ENCODE data around the gene OPALIN. TPM values are rescaled to one million over a fixed set of nuclear protein-coding genes. Genes with fewer than 3 reads are reported as not detected.
A peak's percentile ranks its signal among the peaks of the same experiment; 100 is the strongest.
"Not testable (repeated sequence)": the region's sequence is repeated elsewhere in the genome, so short reads cannot be mapped to it uniquely, and the experiment has no call there.

The OPALIN gene
- total RNA-seq, 5 donors from 2014 or later (not counting 1 experiment from before 2014, with no cell fraction given), result not detected

- Mint-ChIP-seq H3K4me3 (no peak overlapping the region), H3K9me3 (no peaks in the 10 kb centered on the region), H3K27me3 (peaks cover 9 to 33% of the 10 kb centered on the region in 2 donors), H3K36me3 (no peaks in the 10 kb centered on the region), H3K27ac (no peak overlapping the region), H3K4me1 (peaks cover 0 to 9% (median 0%) of the 10 kb centered on the region in 3 donors)
- CTCF ChIA-PET, result no interaction called here
- POLR2A ChIA-PET, result no interaction called here
- H3K27me3 ChIP-seq (replicated peaks in 1 of 2; ENCODE audit: control insufficient read depth in 2 of 2, extremely low read depth in 1 of 2, insufficient read depth in 2 of 2, low read length in 1 of 2), result peaks cover 0 to 3% of the 10 kb centered on the region in 2 experiments
- no peaks in the 10 kb centered on the region for H3K9me3 ChIP-seq
- DNase-seq, result no peak
- WGBS (ENCODE audit: insufficient coverage), result no CpG with 5 or more reads among the region's 2 CpGs
- H3K27ac ChIP-seq (ENCODE audit: low read length), result no peak overlapping the region
- H3K4me3 ChIP-seq (ENCODE audit: control insufficient read depth in 1 of 2, extremely low read depth in 1 of 2, low read length in 1 of 2), result no peak overlapping the region
- H3K36me3 ChIP-seq (ENCODE audit: control insufficient read depth in 2 of 2, extremely low read depth in 1 of 2, insufficient read depth in 1 of 2, low read length in 1 of 2), result no peaks in the 10 kb centered on the region
- ATAC-seq (replicated peaks in 1 of 4), result no peak
- H3K4me1 ChIP-seq (ENCODE audit: control insufficient read depth in 1 of 2, extremely low read depth in 1 of 2, insufficient read depth in 2 of 2, low read length in 2 of 2), result no peaks in the 10 kb centered on the region
Measured at GRCh38 chr10:96313344-96313743, 45.5 kb downstream of the OPALIN start.

DNA sequence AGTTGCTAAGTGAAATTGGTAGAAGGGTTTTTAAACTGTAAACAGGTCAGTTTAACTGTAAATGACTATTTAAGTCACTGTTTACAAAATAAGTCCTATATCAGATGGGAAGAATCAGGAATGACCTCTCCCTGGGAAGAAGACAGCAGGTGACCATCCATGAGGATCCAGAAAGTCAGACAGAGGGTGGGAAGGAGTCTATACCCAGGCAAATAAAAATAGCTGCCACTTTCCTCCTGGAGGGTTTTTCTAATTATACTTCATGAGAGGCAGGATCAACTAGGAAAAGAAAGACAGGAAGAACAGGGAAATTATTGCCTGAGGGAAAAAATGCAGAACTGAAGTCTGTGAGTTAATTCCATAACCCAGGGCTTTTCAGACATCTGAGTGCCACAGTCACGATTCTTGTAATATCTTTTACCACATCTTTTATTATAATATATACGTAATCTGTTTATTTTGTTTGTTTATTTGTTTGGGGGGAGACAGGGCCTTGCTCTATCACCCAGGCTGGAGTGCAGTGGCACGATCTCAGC, 47.6 kb downstream of the OPALIN start:
- H3K9me3 Mint-ChIP-seq, result no peaks in the 10 kb centered on the region
- no CpG with 5 or more reads among the region's 3 CpGs for WGBS (ENCODE audit: insufficient coverage)
- no peak overlapping the region for H3K4me3 Mint-ChIP-seq
- no peaks in the 10 kb centered on the region for H3K36me3 ChIP-seq (ENCODE audit: control insufficient read depth in 2 of 2, extremely low read depth in 1 of 2, insufficient read depth in 1 of 2, low read length in 1 of 2)
- POLR2A ChIA-PET, result no interaction called here
- no peak for DNase-seq
- no peak overlapping the region for H3K27ac Mint-ChIP-seq
- CTCF ChIA-PET, result no interaction called here
- H3K27me3 ChIP-seq (replicated peaks in 1 of 2; ENCODE audit: control insufficient read depth in 2 of 2, extremely low read depth in 1 of 2, insufficient read depth in 2 of 2, low read length in 1 of 2), result peaks cover 0 to 7% of the 10 kb centered on the region in 2 experiments
- no peaks in the 10 kb centered on the region for H3K36me3 Mint-ChIP-seq
- no peak overlapping the region for H3K27ac ChIP-seq (ENCODE audit: low read length)
- H3K9me3 ChIP-seq, result no peaks in the 10 kb centered on the region
- H3K4me1 ChIP-seq (ENCODE audit: control insufficient read depth in 1 of 2, extremely low read depth in 1 of 2, insufficient read depth in 2 of 2, low read length in 2 of 2), result no peaks in the 10 kb centered on the region
- peaks cover 6 to 35% of the 10 kb centered on the region in 2 donors for H3K27me3 Mint-ChIP-seq
- H3K4me1 Mint-ChIP-seq, result peaks cover 9 to 18% (median 9%) of the 10 kb centered on the region in 3 donors
- H3K4me3 ChIP-seq (ENCODE audit: control insufficient read depth in 1 of 2, extremely low read depth in 1 of 2, low read length in 1 of 2), result no peak overlapping the region
- ATAC-seq (replicated peaks in 1 of 4), result no peak

- Mint-ChIP-seq H3K27me3 (peaks cover 3 to 34% of the 10 kb centered on the region in 2 donors), H3K4me3 (no peak overlapping the region), H3K36me3 (no peaks in the 10 kb centered on the region), H3K4me1 (peaks cover 10 to 17% (median 12%) of the 10 kb centered on the region in 3 donors), H3K27ac (no peak overlapping the region), H3K9me3 (no peaks in the 10 kb centered on the region)
- no peak for ATAC-seq (replicated peaks in 1 of 4)
- Histone ChIP-seq H3K36me3 (ENCODE audit: control insufficient read depth in 2 of 2, extremely low read depth in 1 of 2, insufficient read depth in 1 of 2, low read length in 1 of 2) (no peaks in the 10 kb centered on the region), H3K27ac (ENCODE audit: low read length) (no peak overlapping the region), H3K4me1 (ENCODE audit: control insufficient read depth in 1 of 2, extremely low read depth in 1 of 2, insufficient read depth in 2 of 2, low read length in 2 of 2) (no peaks in the 10 kb centered on the region), H3K9me3 (no peaks in the 10 kb centered on the region), H3K27me3 (replicated peaks in 1 of 2; ENCODE audit: control insufficient read depth in 2 of 2, extremely low read depth in 1 of 2, insufficient read depth in 2 of 2, low read length in 1 of 2) (peaks cover 0 to 7% of the 10 kb centered on the region in 2 experiments), H3K4me3 (ENCODE audit: control insufficient read depth in 1 of 2, extremely low read depth in 1 of 2, low read length in 1 of 2) (no peak overlapping the region)
- 60% methylated on average over 1 of the region's 1 CpG for WGBS (ENCODE audit: insufficient coverage)
- DNase-seq, result no peak
- ChIA-PET CTCF (no interaction called here), POLR2A (interaction anchor here in 1 of 2 donors (0.6 kb wide), 1 partner anchor 47 kb away, joined by 6 read pairs; no protein-coding TSS in a partner anchor)
Measured at GRCh38 chr10:96310321-96310669, 48.5 kb downstream of the OPALIN start.

DNA sequence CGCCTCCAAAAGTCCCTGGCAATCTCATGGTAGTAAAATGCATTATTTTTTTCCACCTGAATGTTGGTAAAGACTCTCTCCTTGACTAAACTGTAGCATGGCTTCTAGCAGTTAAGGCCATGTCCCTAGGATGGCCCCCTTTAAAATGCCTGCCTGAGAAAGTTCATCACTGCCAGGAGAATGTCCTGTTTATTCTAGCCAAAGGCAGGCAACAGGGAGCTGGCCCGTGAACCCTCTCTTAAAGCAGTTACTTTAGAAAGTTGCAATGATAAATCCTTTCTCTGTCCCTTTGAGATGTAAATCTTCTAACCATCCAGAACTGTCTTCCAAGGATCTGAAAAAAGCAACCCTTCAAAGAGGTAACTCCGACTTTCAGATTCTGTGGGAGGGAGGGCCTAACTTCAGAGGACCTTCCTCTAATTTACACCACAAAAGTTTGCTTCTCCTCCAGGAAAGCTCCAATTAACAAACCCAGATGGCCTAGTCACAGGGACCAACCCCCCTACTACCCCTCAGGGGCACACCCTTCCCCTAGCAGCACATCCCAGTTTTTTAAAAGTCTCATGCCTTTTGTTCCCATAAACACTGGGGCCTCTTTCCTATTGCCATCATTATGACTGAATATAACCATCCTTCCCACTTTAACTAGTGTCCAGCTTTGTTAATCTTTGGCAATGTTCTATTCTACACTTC, 49.0 kb downstream of the OPALIN start:
- Histone ChIP-seq H3K27me3 (replicated peaks in 1 of 2; ENCODE audit: control insufficient read depth in 2 of 2, extremely low read depth in 1 of 2, insufficient read depth in 2 of 2, low read length in 1 of 2) (peaks cover 0 to 7% of the 10 kb centered on the region in 2 experiments), H3K27ac (ENCODE audit: low read length) (no peak overlapping the region), H3K4me3 (ENCODE audit: control insufficient read depth in 1 of 2, extremely low read depth in 1 of 2, low read length in 1 of 2) (no peak overlapping the region), H3K4me1 (ENCODE audit: control insufficient read depth in 1 of 2, extremely low read depth in 1 of 2, insufficient read depth in 2 of 2, low read length in 2 of 2) (no peaks in the 10 kb centered on the region), H3K9me3 (no peaks in the 10 kb centered on the region), H3K36me3 (ENCODE audit: control insufficient read depth in 2 of 2, extremely low read depth in 1 of 2, insufficient read depth in 1 of 2, low read length in 1 of 2) (no peaks in the 10 kb centered on the region)
- no peaks in the 10 kb centered on the region for H3K36me3 Mint-ChIP-seq
- H3K4me1 Mint-ChIP-seq, result peaks cover 10 to 15% (median 13%) of the 10 kb centered on the region in 3 donors
- no peak overlapping the region for H3K27ac Mint-ChIP-seq
- ChIA-PET POLR2A (interaction anchor here in 1 of 2 donors (0.6 kb wide), 1 partner anchor 48 kb away, joined by 6 read pairs; no protein-coding TSS in a partner anchor), CTCF (no interaction called here)
- no peak overlapping the region for H3K4me3 Mint-ChIP-seq
- peaks cover 3 to 35% of the 10 kb centered on the region in 2 donors for H3K27me3 Mint-ChIP-seq
- ATAC-seq (replicated peaks in 1 of 4) (no peak), DNase-seq (no peak)
- no CpG with 5 or more reads among the region's 3 CpGs for WGBS (ENCODE audit: insufficient coverage)
- no peaks in the 10 kb centered on the region for H3K9me3 Mint-ChIP-seq

- POLR2A ChIA-PET; DNase-seq; H3K9me3 ChIP-seq; H3K4me1 ChIP-seq (ENCODE audit: control insufficient read depth in 1 of 2, extremely low read depth in 1 of 2, insufficient read depth in 2 of 2, low read length in 2 of 2); H3K36me3 ChIP-seq (ENCODE audit: control insufficient read depth in 2 of 2, extremely low read depth in 1 of 2, insufficient read depth in 1 of 2, low read length in 1 of 2); H3K27ac ChIP-seq (ENCODE audit: low read length); H3K4me3 Mint-ChIP-seq; H3K27ac Mint-ChIP-seq; H3K36me3 Mint-ChIP-seq; H3K9me3 Mint-ChIP-seq; CTCF ChIA-PET; H3K4me3 ChIP-seq (ENCODE audit: control insufficient read depth in 1 of 2, extremely low read depth in 1 of 2, low read length in 1 of 2); ATAC-seq (replicated peaks in 1 of 4): not testable (repeated sequence)
- WGBS (ENCODE audit: insufficient coverage), result 55% methylated on average over 3 of the region's 4 CpGs
- Mint-ChIP-seq H3K4me1 (peaks cover 17 to 24% (median 20%) of the 10 kb centered on the region in 3 donors), H3K27me3 (peaks cover 3 to 40% of the 10 kb centered on the region in 2 donors)
- peaks cover 0 to 13% of the 10 kb centered on the region in 2 experiments for H3K27me3 ChIP-seq (replicated peaks in 1 of 2; ENCODE audit: control insufficient read depth in 2 of 2, extremely low read depth in 1 of 2, insufficient read depth in 2 of 2, low read length in 1 of 2)
Measured at GRCh38 chr10:96308854-96309253, 49.9 kb downstream of the OPALIN start.

GRCh38 chr10:96306516-96306915, 52.3 kb downstream of the OPALIN start:
- POLR2A ChIA-PET, result interaction anchor here in 1 of 2 donors (0.7 kb wide), 1 partner anchor 8 kb away, joined by 5 read pairs; no protein-coding TSS in a partner anchor
- CTCF ChIA-PET, result interaction anchor here in 1 of 2 donors (0.6 kb wide), 1 partner anchor 290 kb away, joined by 3 read pairs; no protein-coding TSS in a partner anchor
- Mint-ChIP-seq H3K4me1 (peaks cover 20 to 36% (median 23%) of the 10 kb centered on the region in 3 donors), H3K9me3 (no peaks in the 10 kb centered on the region), H3K36me3 (no peaks in the 10 kb centered on the region), H3K27me3 (peaks cover 3 to 44% of the 10 kb centered on the region in 2 donors), H3K4me3 (peak overlapping the region in 2 of 3 donors; percentile 11 to 64), H3K27ac (peak overlapping the region in 1 of 2 donors; percentile 74)
- ATAC-seq (replicated peaks in 1 of 4) (peak; percentile 63 to 84 (median 78)), DNase-seq (peak in 26 of 35 experiments; percentile 0 to 44 (median 13))
- Histone ChIP-seq H3K4me1 (ENCODE audit: control insufficient read depth in 1 of 2, extremely low read depth in 1 of 2, insufficient read depth in 2 of 2, low read length in 2 of 2) (no peaks in the 10 kb centered on the region), H3K9me3 (no peaks in the 10 kb centered on the region), H3K27me3 (replicated peaks in 1 of 2; ENCODE audit: control insufficient read depth in 2 of 2, extremely low read depth in 1 of 2, insufficient read depth in 2 of 2, low read length in 1 of 2) (peaks cover 0 to 9% of the 10 kb centered on the region in 2 experiments), H3K4me3 (ENCODE audit: control insufficient read depth in 1 of 2, extremely low read depth in 1 of 2, low read length in 1 of 2) (no peak overlapping the region), H3K27ac (ENCODE audit: low read length) (no peak overlapping the region), H3K36me3 (ENCODE audit: control insufficient read depth in 2 of 2, extremely low read depth in 1 of 2, insufficient read depth in 1 of 2, low read length in 1 of 2) (no peaks in the 10 kb centered on the region)
- no CpG with 5 or more reads among the region's 8 CpGs for WGBS (ENCODE audit: insufficient coverage)
